GM23338 (cell line): ENCODE data around the gene NCR3LG1. TPM values are rescaled to one million over a fixed set of nuclear protein-coding genes. Genes with fewer than 3 reads are reported as not detected.

Experiments used
- ATAC-seq: fragments of 200-7000 bp; cut with Tn5 transposase; 3 replicates; pipeline ENCODE4 v1.9.1; 2020
- DNase-seq: peaks from one replicate; pipeline ENCODE4 v3.0.0-alpha.2; 2015; ENCODE audit warnings: low spot score
- H2AFZ ChIP-seq: fragments of 200-600 bp; sonication (generic); 2 replicates; pipeline ENCODE4 v1.8.0; 2016; ENCODE audit warnings: antibody characterized with exemption, mild to moderate bottlenecking, moderate library complexity
- H3F3A ChIP-seq: fragments of 200-600 bp; sonication (generic); replicated peaks from 2 replicates; pipeline ENCODE4 v1.8.0; 2017; ENCODE audit warnings: antibody characterized with exemption, mixed run types, low read depth
- H3K27ac ChIP-seq: fragments of 200-600 bp; sonication (generic); 2 replicates; pipeline ENCODE4 v1.6.1; 2016; ENCODE audit warnings: low read depth
- H3K27me3 ChIP-seq: fragments of 200-600 bp; sonication (generic); 2 replicates; pipeline ENCODE4 v1.8.0; 2016; ENCODE audit warnings: mild to moderate bottlenecking, mixed run types, moderate library complexity; ENCODE audit not compliant: insufficient read depth
- H3K36me3 ChIP-seq: fragments of 200-600 bp; sonication (generic); 2 replicates; pipeline ENCODE4 v1.8.0; 2016; ENCODE audit warnings: mild to moderate bottlenecking; ENCODE audit not compliant: insufficient read depth
- H3K4me1 ChIP-seq: fragments of 200-600 bp; sonication (generic); 2 replicates; pipeline ENCODE4 v1.8.0; 2016; ENCODE audit warnings: mild to moderate bottlenecking, moderate library complexity; ENCODE audit not compliant: insufficient read depth
- H3K4me2 ChIP-seq: fragments of 200-600 bp; sonication (generic); 2 replicates; pipeline ENCODE4 v1.7.1; 2017; ENCODE audit warnings: mixed run types
- H3K4me3 ChIP-seq: fragments of 200-600 bp; sonication (generic); 2 replicates; pipeline ENCODE4 v1.6.1; 2016; ENCODE audit warnings: mixed run types
- H3K79me2 ChIP-seq: fragments of 200-600 bp; sonication (generic); replicated peaks from 2 replicates; pipeline ENCODE4 v1.8.0; 2017; ENCODE audit warnings: mild to moderate bottlenecking; ENCODE audit not compliant: insufficient read depth
- H3K9me2 ChIP-seq: fragments of 200-600 bp; sonication (generic); 2 replicates; pipeline ENCODE4 v1.8.0; 2017; ENCODE audit not compliant: insufficient read depth
- H4K20me1 ChIP-seq: fragments of 200-600 bp; sonication (generic); replicated peaks from 2 replicates; pipeline ENCODE4 v1.8.0; 2017; ENCODE audit warnings: mild to moderate bottlenecking; ENCODE audit not compliant: insufficient read depth
- H3K27ac Mint-ChIP-seq: 2 replicates; pipeline ENCODE4 v1.8.0; 2020; ENCODE audit warnings: inconsistent platforms, mild to moderate bottlenecking, moderate library complexity, mixed read lengths
- H3K27me3 Mint-ChIP-seq: 3 replicates; pipeline ENCODE4 v1.8.0; 2022; ENCODE audit warnings: low read depth, mild to moderate bottlenecking, moderate library complexity, mixed read lengths, inconsistent platforms; ENCODE audit not compliant: insufficient read depth, poor library complexity
- H3K36me3 Mint-ChIP-seq: 3 replicates; pipeline ENCODE4 v1.8.0; 2021; ENCODE audit warnings: low read depth, mild to moderate bottlenecking, inconsistent platforms, moderate library complexity, mixed read lengths
- H3K4me1 Mint-ChIP-seq: 3 replicates; pipeline ENCODE4 v1.8.0; 2020; ENCODE audit warnings: mild to moderate bottlenecking, inconsistent platforms, mixed read lengths
- H3K4me3 Mint-ChIP-seq: 3 replicates; pipeline ENCODE4 v1.8.0; 2021; ENCODE audit warnings: moderate library complexity, mild to moderate bottlenecking, inconsistent platforms, mixed read lengths
- H3K9me3 Mint-ChIP-seq: 3 replicates; pipeline ENCODE4 v1.8.0; 2020; ENCODE audit warnings: moderate library complexity, mild to moderate bottlenecking, inconsistent platforms, mixed read lengths
- CREB1 ChIP-seq: fragments of 250-450 bp; sonication (Bioruptor Pico); IDR thresholded peaks from 2 replicates; pipeline ENCODE4 v1.5.0; 2020; ENCODE audit warnings: low read depth, mild to moderate bottlenecking, moderate library complexity
- EZH2 ChIP-seq: fragments of 200-600 bp; sonication (generic); IDR thresholded peaks from one replicate; pipeline ENCODE4 v1.8.0; 2017; ENCODE audit warnings: antibody characterized with exemption, mild to moderate bottlenecking, low read depth; ENCODE audit not compliant: unreplicated experiment
- EZH2phosphoT487 ChIP-seq: fragments of 200-600 bp; sonication (generic); IDR thresholded peaks from one replicate; pipeline ENCODE4 v1.8.1; 2018; ENCODE audit warnings: antibody characterized with exemption; ENCODE audit not compliant: unreplicated experiment
- JUNB ChIP-seq: IDR thresholded peaks from one replicate; pipeline ENCODE4 v1.6.1; 2016; ENCODE audit warnings: antibody characterized with exemption; ENCODE audit not compliant: unreplicated experiment
- NANOG ChIP-seq: IDR thresholded peaks from 2 replicates; pipeline ENCODE4 v1.6.1; 2016; ENCODE audit warnings: antibody characterized with exemption, borderline replicate concordance
- POLR2AphosphoS5 ChIP-seq: IDR thresholded peaks from 2 replicates; pipeline ENCODE4 v1.6.1; 2016; ENCODE audit warnings: antibody characterized with exemption, low read depth
- STAT1 ChIP-seq: IDR thresholded peaks from one replicate; pipeline ENCODE4 v1.6.1; 2016; ENCODE audit warnings: antibody characterized with exemption; ENCODE audit not compliant: unreplicated experiment
- ZNF114 ChIP-seq: fragments of 250-450 bp; sonication (Bioruptor Pico); IDR thresholded peaks from 2 replicates; pipeline ENCODE4 v1.5.0; 2020; ENCODE audit warnings: mild to moderate bottlenecking, moderate library complexity
- ZNF331 ChIP-seq: fragments of 250-450 bp; sonication (Bioruptor Pico); IDR thresholded peaks from 2 replicates; pipeline ENCODE4 v1.5.0; 2020; ENCODE audit warnings: low read depth, mild to moderate bottlenecking, moderate library complexity
- polyA plus RNA-seq: library from polyadenylated mRNA; unstranded; fragments of >200 nt; fragmentation: Nextera tagmentation; extraction: Ambion mirVana; gene quantifications from 2 replicates; pipeline ENCODE4 v1.2.1, GENCODE V29; 2016
- total RNA-seq: library from RNA; depleted of rRNA; stranded (reverse); fragments of >200 nt; shearing (Covaris generic); gene quantifications from 2 replicates; pipeline ENCODE4 v1.2.3, GENCODE V29; 2014
- TF ChIP-seq, protein P1 (sequence below), 2 experiments: fragments of 200-600 bp in 1 of 2; sonication (generic) in 1 of 2; conservative IDR thresholded peaks; 2 replicates each; pipeline versions ENCODE4 v1.5.1 to v1.6.1; 2016 to 2017; ENCODE audit warnings: antibody characterized with exemption in 2 of 2, low read depth in 2 of 2, mild to moderate bottlenecking in 2 of 2, moderate library complexity in 1 of 2
- TF ChIP-seq, protein P2 (sequence below): IDR thresholded peaks from 2 replicates; pipeline ENCODE4 v1.6.1; 2016; ENCODE audit warnings: antibody characterized with exemption
- TF ChIP-seq, protein P3 (sequence below): IDR thresholded peaks from one replicate; pipeline ENCODE4 v1.6.1; 2018; ENCODE audit warnings: antibody characterized with exemption; ENCODE audit not compliant: unreplicated experiment

NCR3LG1 gene
- total and polyA plus RNA-seq, 2 experiments from 2014 or later = 0.15 to 1.9 TPM

- ATAC-seq = peak; percentile 21; the same call in 2 of the 3 replicates
- Histone ChIP-seq H3K4me3 (no peak overlapping the region), H3K36me3 (no peaks in the 10 kb centered on the region), H3K27ac (no peak overlapping the region), H4K20me1 (0 out of 2 replicates have a peak, but pooled peaks cover 3% of the 10 kb centered on the region), H3K9me2 (no peaks in the 10 kb centered on the region), H3F3A (0 out of 2 replicates have a peak, but pooled peaks cover 3% of the 10 kb centered on the region), H3K79me2 (no peaks in the 10 kb centered on the region), H3K27me3 (peaks cover 54% of the 10 kb centered on the region), H3K4me1 (peaks cover 18% of the 10 kb centered on the region), H3K4me2 (no peak overlapping the region), H2AFZ (no peak overlapping the region)
- Mint-ChIP-seq H3K36me3 (peaks cover 3% of the 10 kb centered on the region; the same call in 1 of the 3 replicates), H3K27ac (no peak overlapping the region), H3K4me3 (peak overlapping the region; percentile 76), H3K9me3 (peaks cover 13% of the 10 kb centered on the region), H3K4me1 (peaks cover 21% of the 10 kb centered on the region), H3K27me3 (peaks cover 46% of the 10 kb centered on the region)
- TF ChIP-seq, protein P1, sequence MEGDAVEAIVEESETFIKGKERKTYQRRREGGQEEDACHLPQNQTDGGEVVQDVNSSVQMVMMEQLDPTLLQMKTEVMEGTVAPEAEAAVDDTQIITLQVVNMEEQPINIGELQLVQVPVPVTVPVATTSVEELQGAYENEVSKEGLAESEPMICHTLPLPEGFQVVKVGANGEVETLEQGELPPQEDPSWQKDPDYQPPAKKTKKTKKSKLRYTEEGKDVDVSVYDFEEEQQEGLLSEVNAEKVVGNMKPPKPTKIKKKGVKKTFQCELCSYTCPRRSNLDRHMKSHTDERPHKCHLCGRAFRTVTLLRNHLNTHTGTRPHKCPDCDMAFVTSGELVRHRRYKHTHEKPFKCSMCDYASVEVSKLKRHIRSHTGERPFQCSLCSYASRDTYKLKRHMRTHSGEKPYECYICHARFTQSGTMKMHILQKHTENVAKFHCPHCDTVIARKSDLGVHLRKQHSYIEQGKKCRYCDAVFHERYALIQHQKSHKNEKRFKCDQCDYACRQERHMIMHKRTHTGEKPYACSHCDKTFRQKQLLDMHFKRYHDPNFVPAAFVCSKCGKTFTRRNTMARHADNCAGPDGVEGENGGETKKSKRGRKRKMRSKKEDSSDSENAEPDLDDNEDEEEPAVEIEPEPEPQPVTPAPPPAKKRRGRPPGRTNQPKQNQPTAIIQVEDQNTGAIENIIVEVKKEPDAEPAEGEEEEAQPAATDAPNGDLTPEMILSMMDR (conservative IDR thresholded peaks at IDR 0.05; ENCODE audit: low read depth in 2 of 2) = peak; percentile 70
- TF ChIP-seq EZH2phosphoT487 (no peak), STAT1 (no peak), JUNB (no peak)
- TF ChIP-seq, protein P2, sequence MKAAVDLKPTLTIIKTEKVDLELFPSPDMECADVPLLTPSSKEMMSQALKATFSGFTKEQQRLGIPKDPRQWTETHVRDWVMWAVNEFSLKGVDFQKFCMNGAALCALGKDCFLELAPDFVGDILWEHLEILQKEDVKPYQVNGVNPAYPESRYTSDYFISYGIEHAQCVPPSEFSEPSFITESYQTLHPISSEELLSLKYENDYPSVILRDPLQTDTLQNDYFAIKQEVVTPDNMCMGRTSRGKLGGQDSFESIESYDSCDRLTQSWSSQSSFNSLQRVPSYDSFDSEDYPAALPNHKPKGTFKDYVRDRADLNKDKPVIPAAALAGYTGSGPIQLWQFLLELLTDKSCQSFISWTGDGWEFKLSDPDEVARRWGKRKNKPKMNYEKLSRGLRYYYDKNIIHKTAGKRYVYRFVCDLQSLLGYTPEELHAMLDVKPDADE = no peak
- peak; percentile 86 for DNase-seq
These were observed 3.0 kb downstream of the NCR3LG1 start for GRCh38 chr11:17354601-17354991.

DNA sequence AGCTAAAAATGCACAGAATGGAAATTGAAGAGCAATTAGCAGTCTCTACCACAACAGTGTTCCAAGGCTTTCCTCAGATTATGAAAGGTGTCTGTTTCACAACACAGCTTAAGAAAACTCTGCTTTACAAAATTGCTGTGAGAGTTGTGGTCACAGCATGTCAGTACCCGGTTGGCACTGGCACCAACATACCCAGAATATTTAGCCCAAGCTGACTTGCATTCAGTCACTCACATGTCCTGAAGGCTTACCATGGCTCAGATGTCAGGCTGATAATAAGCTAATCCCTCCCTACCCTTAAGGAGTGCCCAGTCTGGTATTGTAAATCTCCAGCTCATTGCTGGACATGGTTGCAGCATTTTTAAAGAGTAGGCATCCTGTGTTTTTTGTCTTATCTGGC, 14.9 kb downstream of the NCR3LG1 start:
- H3K4me1 Mint-ChIP-seq = no peaks in the 10 kb centered on the region
- H3K27me3 Mint-ChIP-seq = no peaks in the 10 kb centered on the region
- no peaks in the 10 kb centered on the region for H3K9me2 ChIP-seq
- ATAC-seq (no peak), DNase-seq (no peak)
- H3K36me3 Mint-ChIP-seq = peaks cover 39% of the 10 kb centered on the region
- H3K4me2 ChIP-seq = no peak overlapping the region
- no peaks in the 10 kb centered on the region for H3K27me3 ChIP-seq
- H2AFZ ChIP-seq = no peak overlapping the region
- H3K27ac Mint-ChIP-seq = no peak overlapping the region
- H3K4me3 Mint-ChIP-seq = no peak overlapping the region
- H3K79me2 ChIP-seq = no peaks in the 10 kb centered on the region
- peaks cover 9% of the 10 kb centered on the region; the same call in 1 of the 2 replicates for H3K36me3 ChIP-seq
- no peaks in the 10 kb centered on the region for H4K20me1 ChIP-seq
- no peaks in the 10 kb centered on the region for H3K4me1 ChIP-seq
- H3K9me3 Mint-ChIP-seq = peaks cover 41% of the 10 kb centered on the region
- H3F3A ChIP-seq = no peaks in the 10 kb centered on the region
- no peak overlapping the region for H3K27ac ChIP-seq
- no peak overlapping the region for H3K4me3 ChIP-seq
- no peak for TF ChIP-seq EZH2
- TF ChIP-seq STAT1 = no peak
- no peak for TF ChIP-seq POLR2AphosphoS5
- no peak for TF ChIP-seq JUNB
- TF ChIP-seq, protein P3, sequence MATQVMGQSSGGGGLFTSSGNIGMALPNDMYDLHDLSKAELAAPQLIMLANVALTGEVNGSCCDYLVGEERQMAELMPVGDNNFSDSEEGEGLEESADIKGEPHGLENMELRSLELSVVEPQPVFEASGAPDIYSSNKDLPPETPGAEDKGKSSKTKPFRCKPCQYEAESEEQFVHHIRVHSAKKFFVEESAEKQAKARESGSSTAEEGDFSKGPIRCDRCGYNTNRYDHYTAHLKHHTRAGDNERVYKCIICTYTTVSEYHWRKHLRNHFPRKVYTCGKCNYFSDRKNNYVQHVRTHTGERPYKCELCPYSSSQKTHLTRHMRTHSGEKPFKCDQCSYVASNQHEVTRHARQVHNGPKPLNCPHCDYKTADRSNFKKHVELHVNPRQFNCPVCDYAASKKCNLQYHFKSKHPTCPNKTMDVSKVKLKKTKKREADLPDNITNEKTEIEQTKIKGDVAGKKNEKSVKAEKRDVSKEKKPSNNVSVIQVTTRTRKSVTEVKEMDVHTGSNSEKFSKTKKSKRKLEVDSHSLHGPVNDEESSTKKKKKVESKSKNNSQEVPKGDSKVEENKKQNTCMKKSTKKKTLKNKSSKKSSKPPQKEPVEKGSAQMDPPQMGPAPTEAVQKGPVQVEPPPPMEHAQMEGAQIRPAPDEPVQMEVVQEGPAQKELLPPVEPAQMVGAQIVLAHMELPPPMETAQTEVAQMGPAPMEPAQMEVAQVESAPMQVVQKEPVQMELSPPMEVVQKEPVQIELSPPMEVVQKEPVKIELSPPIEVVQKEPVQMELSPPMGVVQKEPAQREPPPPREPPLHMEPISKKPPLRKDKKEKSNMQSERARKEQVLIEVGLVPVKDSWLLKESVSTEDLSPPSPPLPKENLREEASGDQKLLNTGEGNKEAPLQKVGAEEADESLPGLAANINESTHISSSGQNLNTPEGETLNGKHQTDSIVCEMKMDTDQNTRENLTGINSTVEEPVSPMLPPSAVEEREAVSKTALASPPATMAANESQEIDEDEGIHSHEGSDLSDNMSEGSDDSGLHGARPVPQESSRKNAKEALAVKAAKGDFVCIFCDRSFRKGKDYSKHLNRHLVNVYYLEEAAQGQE = no peak
- TF ChIP-seq NANOG = no peak
- TF ChIP-seq, protein P2 = no peak
- no peak for TF ChIP-seq CREB1 (CRISPR knock-in tag)
- TF ChIP-seq ZNF331 (CRISPR knock-in tag) = no peak
- TF ChIP-seq EZH2phosphoT487 = no peak
- TF ChIP-seq, protein P1 (conservative IDR thresholded peaks at IDR 0.05; ENCODE audit: low read depth in 2 of 2) = no peak
- no peak for TF ChIP-seq ZNF114
